HAP-1 (cell line): ENCODE measurements around the gene SPTBN4.
"Not testable (repeated sequence)": the region's sequence is repeated elsewhere in the genome, so short reads cannot be mapped to it uniquely, and the experiment has no call there.

ENCODE experiments used
- DNase-seq, 2 experiments: peaks; one replicate each; pipeline ENCODE4 v3.0.0-alpha.2; 2016 to 2020; ENCODE audit warnings: low spot score in 2 of 2
- H3K27me3 ChIP-seq: fragments of 250-450 bp; sonication (Bioruptor Pico); 2 replicates; pipeline ENCODE4 v1.5.1; 2020; ENCODE audit warnings: low read depth, mild to moderate bottlenecking, moderate library complexity
- H3K36me3 ChIP-seq: fragments of 250-450 bp; sonication (Bioruptor Pico); replicated peaks from 2 replicates; pipeline ENCODE4 v1.5.1; 2020; ENCODE audit warnings: mild to moderate bottlenecking
- H3K4me1 ChIP-seq: fragments of 250-450 bp; sonication (Bioruptor Pico); 2 replicates; pipeline ENCODE4 v1.5.1; 2020; ENCODE audit warnings: mild to moderate bottlenecking
- H3K4me3 ChIP-seq: fragments of 250-450 bp; sonication (Bioruptor Pico); 2 replicates; pipeline ENCODE4 v1.5.1; 2020; ENCODE audit warnings: mild to moderate bottlenecking, moderate library complexity
- H3K9me3 ChIP-seq: fragments of 250-450 bp; sonication (Bioruptor Pico); 2 replicates; pipeline ENCODE4 v1.5.1; 2020; ENCODE audit warnings: mild to moderate bottlenecking, moderate library complexity
- in situ Hi-C: fragments of 300-500 bp; cut with MboI; formaldehyde crosslinking; loops from 3 replicates; pipeline ENCODE4 v1.14.3; 2020; ENCODE audit warnings: low sequenced_read_pairs, inconsistent platforms, mixed read lengths

The SPTBN4 gene

DNA sequence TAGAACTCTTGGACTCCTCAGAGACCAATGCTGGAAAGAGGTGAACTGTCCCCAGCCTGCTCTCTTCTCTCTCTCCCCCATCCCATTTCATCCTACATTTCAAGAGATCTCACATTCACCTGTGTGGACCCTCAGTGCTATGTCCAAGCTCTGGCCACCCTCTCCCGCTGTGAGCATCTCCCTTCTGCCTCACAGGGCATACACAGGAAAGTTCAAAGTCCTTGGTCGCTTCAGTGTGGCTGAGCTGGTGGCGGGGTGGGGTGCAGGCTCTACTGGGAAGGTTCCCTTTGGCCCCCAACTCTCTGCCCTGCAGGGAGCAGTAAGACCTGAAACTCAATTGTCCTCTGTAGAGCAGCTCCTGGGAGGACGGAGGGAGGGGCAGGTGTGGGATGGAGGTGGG lies 27.0 kb downstream of the SPTBN4 start:
- Histone ChIP-seq H3K9me3 (no peaks in the 10 kb centered on the region), H3K4me1 (no peaks in the 10 kb centered on the region), H3K27me3 (peaks cover 2% of the 10 kb centered on the region; the same call in 1 of the 2 replicates), H3K4me3 (no peak overlapping the region), H3K36me3 (no peaks in the 10 kb centered on the region)
- no peak for DNase-seq
- in situ Hi-C loops: no loop called here

DNA sequence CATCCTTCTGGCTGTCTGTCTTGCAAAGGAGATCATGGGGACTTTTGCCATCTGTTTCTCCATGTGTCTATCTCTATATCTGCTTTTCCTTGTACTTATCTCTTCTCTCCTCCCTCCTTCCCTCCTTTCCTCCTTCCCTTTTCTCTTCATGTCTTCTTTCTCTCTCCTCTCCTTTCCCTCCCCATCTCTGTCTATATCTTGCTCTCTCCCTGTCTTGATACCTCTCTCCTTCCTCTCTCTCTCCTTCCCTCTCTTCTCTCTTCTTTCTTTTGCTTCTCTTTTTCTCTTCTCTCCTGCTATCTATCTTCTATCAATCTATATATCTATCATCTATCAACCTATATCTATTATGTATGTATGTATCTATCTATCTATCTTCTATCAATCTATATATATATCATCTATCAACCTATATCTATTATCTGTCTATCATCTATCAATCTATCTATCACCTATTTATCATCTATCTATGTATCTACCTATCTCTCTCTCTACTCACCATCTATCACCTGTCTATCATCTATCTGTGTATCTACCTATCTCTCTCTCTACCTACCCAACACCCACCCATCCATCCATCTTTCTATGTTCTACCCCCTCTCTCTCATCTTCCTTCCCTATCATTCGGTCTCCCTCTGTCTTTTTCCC lies 27.5 kb downstream of the SPTBN4 start:
- H3K9me3 ChIP-seq: no peaks in the 10 kb centered on the region
- DNase-seq: no peak
- in situ Hi-C loops: no loop called here
- H3K4me3 ChIP-seq: no peak overlapping the region
- H3K36me3 ChIP-seq: no peaks in the 10 kb centered on the region
- H3K4me1 ChIP-seq: no peaks in the 10 kb centered on the region
- H3K27me3 ChIP-seq: peaks cover 2% of the 10 kb centered on the region; the same call in 1 of the 2 replicates

DNA sequence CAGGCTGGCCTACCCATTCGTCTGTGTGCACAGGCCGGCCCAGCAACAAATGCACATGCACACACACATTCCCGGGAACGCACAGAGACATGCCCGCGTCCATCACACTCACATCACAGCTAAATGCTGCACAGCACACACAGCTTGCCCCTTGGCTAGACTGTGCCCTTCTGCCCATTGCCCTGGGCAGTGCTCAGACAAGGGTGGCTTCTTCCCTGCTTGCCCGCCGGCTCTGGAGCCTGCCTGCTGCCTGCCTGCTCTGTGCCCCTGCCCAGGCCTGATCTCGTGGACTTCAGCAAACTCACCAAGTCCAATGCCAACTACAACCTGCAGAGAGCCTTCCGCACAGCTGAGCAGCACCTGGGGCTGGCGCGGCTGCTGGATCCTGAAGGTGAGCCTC lies 30.4 kb downstream of the SPTBN4 start:
- Histone ChIP-seq H3K27me3 (peaks cover 2% of the 10 kb centered on the region; the same call in 1 of the 2 replicates), H3K4me1 (no peaks in the 10 kb centered on the region), H3K36me3 (no peaks in the 10 kb centered on the region), H3K9me3 (no peaks in the 10 kb centered on the region), H3K4me3 (no peak overlapping the region)
- in situ Hi-C loops: no loop called here
- DNase-seq: no peak

DNA sequence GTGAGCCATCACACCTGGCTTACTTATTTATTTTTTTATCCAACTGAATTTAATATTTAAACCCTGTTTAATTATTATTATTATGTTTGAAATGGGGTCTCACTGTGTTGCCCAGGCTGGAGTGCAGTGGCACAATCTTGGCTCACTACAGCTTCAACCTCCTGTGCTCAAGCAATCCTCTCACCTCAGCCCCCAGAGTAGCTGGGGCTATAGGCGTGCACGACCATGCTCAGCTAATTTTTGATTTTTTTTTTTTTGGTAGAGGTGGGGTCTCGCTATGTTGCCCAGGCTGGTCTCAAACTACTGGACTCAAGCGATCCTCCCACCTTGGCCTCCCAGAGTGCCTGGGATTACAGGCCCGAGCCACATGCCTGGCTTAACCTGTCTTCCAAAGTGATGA lies 32.5 kb downstream of the SPTBN4 start:
- no peaks in the 10 kb centered on the region for H3K4me1 ChIP-seq
- no peak overlapping the region for H3K4me3 ChIP-seq
- in situ Hi-C loops: no loop called here
- peaks cover 2% of the 10 kb centered on the region; the same call in 1 of the 2 replicates for H3K27me3 ChIP-seq
- no peak for DNase-seq
- no peaks in the 10 kb centered on the region for H3K9me3 ChIP-seq
- H3K36me3 ChIP-seq: no peaks in the 10 kb centered on the region

DNA sequence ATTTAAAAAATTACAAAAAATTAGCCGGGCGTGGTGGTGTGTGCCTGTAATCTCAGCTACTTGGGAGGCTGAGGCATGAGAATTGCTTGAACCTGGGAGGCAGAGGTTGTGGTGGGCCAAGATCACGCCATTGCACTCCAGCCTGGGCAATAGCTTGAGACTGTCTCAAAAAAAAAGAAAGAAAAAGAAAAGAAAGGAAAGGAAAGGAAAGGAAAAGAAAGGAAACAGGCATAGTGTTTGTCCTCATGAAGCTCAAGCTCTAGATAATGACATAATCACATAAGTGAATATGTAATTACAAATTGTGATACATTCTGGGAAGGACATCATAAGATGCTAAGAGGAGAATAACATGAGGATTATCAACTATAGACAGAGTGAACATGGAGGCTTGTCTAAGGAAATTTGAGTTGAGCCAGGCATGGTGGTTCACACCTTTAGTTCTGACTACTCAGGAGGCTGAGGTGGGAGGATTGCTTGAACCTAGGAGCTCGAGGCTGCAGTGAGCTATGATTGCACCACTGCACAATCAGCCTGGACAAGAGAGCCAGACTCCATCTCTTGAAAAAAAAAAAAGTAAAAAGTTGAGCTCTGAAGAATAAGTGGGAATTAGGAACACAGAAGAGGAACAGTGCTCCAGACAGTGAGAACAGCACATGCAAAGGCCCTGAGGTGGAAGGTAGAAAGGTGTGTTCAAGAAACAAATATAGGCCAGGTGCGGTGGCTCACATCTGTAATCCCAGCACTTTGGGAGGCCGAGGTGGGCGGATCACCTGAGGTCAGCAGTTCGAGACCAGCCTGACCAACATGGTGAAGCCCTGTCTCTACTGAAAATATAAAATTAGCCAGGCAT lies 34.1 kb downstream of the SPTBN4 start:
- H3K4me3 ChIP-seq, DNase-seq, H3K36me3 ChIP-seq, H3K27me3 ChIP-seq, H3K9me3 ChIP-seq, in situ Hi-C loops, H3K4me1 ChIP-seq: not testable (repeated sequence)

DNA sequence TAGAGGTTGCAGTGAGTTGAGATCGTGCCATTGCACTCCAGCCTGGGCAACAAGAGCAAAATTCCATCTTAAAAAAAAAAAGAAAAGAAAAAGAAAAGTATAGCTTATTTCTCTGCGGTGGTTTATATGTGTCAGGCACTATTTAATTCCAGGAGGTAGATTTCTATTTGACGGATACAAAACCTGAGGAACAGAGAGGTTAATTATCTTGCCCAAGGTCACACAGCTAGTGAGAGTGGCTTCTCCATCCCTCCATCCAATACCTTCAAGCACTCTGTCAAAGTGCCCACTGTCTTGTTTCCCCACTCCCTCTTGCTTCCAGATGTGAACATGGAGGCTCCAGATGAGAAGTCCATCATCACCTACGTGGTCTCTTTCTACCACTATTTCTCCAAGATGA lies 34.8 kb downstream of the SPTBN4 start:
- no peaks in the 10 kb centered on the region for H3K36me3 ChIP-seq

DNA sequence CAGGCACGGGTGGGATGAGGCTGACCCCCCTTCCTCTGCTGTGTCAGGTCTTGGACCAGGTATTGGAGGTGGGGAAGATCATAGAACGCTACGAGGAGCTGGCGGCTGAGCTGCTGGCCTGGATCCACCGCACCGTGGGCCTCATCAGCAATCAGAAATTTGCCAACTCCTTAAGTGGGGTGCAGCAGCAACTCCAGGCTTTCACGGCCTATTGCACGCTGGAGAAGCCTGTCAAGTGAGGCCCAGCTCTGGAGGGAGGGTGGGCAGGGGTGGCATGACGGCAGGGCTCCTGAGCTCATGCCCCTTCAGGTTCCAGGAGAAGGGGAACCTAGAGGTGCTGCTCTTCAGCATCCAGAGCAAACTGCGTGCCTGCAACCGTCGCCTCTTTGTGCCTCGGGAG lies 35.3 kb downstream of the SPTBN4 start:
- Histone ChIP-seq H3K9me3 (no peaks in the 10 kb centered on the region), H3K4me1 (no peaks in the 10 kb centered on the region), H3K36me3 (no peaks in the 10 kb centered on the region), H3K27me3 (peaks cover 10% of the 10 kb centered on the region), H3K4me3 (no peak overlapping the region)
- DNase-seq: no peak
- in situ Hi-C loops: no loop called here

More for the DNA sequence above, 34.8 kb downstream of the SPTBN4 start:
- H3K9me3 ChIP-seq: no peaks in the 10 kb centered on the region
- peaks cover 10% of the 10 kb centered on the region for H3K27me3 ChIP-seq
- H3K4me3 ChIP-seq: no peak overlapping the region
- in situ Hi-C loops: no loop called here
- DNase-seq: no peak
- no peaks in the 10 kb centered on the region for H3K4me1 ChIP-seq

DNA sequence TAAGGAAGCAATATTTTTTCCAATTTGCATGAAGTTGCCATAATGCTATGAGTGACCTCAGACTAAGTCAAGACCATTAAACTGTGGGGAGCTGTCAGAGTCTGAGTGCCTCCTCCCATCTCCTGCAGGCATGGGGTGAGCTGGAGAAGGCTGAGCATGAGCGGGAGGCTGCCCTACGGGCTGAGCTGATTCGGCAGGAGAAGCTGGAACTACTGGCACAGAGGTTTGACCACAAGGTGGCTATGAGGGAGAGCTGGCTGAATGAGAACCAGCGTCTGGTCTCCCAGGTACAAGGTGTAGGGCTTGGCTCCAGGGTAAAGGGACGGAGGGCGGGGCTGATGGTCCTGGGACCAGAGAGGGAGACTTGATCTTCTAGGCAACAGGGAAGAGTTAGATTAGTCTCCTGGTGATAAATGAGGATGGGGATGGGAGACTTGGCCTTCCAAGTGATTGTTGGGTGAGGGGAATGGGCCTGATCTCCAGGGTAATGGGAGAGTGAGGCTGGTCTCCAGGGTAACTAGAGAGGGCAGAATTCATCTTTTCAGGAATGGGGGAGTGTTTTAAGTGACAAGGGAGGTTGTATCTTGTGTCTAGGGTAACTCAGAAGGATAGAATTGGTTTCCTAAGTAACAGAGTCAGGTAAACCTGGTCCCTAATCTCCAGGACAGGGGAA lies 36.0 kb downstream of the SPTBN4 start:
- Histone ChIP-seq H3K9me3 (no peaks in the 10 kb centered on the region), H3K4me1 (no peaks in the 10 kb centered on the region), H3K36me3 (no peaks in the 10 kb centered on the region), H3K27me3 (peaks cover 10% of the 10 kb centered on the region), H3K4me3 (no peak overlapping the region)
- in situ Hi-C loops: no loop called here
- no peak for DNase-seq

DNA sequence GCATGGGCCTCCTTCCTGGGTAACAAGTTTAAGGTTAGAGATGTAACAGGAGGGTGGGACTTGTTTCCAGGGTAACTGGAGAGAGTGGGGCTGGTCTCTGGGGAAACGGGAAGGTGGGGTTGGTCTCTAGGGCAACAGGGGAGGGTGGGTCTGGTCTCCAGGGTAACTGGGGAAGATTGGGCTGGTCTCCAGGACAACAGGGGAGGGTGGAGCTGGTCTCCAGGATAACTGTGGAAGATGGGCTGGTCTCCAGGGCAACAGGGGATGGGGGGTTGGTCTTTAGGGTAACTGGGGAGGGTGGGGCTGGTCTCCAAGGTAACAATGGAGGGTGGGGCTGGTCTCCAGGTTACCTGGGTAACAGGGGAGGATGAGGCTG lies 36.5 kb downstream of the SPTBN4 start:
- DNase-seq: peak in 1 of 2 experiments; percentile 49
- Histone ChIP-seq H3K9me3 (no peaks in the 10 kb centered on the region), H3K27me3 (peaks cover 10% of the 10 kb centered on the region), H3K36me3 (no peaks in the 10 kb centered on the region), H3K4me1 (no peaks in the 10 kb centered on the region), H3K4me3 (no peak overlapping the region)
- in situ Hi-C loops: no loop called here

DNA sequence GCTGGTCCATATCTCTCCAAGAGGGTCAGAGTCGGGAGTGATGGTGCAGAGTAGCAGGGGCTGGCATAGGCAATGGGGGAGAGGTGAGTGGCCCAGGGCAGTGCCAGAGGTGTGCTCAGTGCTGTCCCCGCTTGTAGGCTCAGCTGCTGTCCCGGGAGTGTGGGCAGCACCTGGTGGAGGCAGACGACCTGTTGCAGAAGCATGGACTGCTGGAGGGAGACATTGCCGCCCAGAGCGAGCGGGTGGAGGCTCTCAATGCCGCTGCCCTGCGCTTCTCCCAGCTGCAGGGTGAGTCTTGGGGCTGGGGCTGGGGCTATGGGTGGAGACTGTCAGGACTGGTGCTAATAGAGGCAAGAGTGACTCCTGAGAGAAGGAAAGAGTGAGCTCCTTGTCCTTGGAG lies 39.3 kb downstream of the SPTBN4 start:
- DNase-seq: no peak
- Histone ChIP-seq H3K9me3 (no peaks in the 10 kb centered on the region), H3K4me3 (no peak overlapping the region), H3K4me1 (no peaks in the 10 kb centered on the region), H3K27me3 (peaks cover 23% of the 10 kb centered on the region), H3K36me3 (no peaks in the 10 kb centered on the region)
- in situ Hi-C loops: no loop called here

DNA sequence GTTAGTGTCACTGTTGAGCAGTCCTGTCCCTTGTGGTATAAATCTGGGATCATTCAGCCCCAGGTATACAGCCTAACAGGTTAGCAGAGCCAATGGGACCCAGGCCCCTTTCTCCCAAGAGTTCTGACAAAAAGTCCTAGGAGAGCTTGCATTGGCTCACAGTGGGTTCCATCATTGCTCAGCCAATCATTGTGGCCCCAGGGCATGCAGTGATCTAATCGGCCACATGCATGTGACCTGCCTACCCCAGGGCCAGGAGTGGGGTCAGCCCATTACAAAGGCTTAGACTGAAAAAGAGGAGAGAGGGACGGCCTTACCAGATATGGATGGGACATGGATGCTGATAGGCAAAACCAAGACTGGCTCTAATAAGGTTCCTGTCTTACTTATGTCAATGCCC lies 41.1 kb downstream of the SPTBN4 start:
- no peak for DNase-seq
- no peak overlapping the region for H3K4me3 ChIP-seq
- no peaks in the 10 kb centered on the region for H3K4me1 ChIP-seq
- in situ Hi-C loops: no loop called here
- no peaks in the 10 kb centered on the region for H3K36me3 ChIP-seq
- peaks cover 41% of the 10 kb centered on the region for H3K27me3 ChIP-seq
- H3K9me3 ChIP-seq: no peaks in the 10 kb centered on the region

DNA sequence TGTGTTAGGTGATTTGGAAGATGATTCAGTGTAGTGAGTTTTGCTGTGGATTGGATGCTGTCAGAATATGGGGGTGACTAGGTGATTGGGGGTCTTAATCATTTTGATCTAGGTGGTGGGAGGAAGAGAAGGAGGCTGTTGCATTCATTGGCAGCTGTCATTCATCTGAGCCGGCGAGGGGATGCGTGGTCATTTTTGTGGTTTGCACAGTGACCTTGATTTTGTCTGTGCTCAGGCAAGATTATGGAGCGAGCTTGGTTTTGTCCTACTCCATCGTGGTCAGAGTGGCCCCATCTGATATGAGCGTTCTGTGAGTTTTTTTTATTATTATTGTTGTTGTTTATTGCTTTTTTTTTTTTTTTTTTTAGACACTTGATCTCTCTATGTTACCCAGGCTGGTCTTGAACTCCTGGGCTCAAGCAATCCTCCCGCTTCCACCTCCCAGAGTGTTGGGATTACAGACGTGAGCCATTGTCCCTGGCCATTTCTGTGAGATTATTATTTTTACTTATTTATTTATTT lies 42.0 kb downstream of the SPTBN4 start:
- H3K9me3 ChIP-seq: no peaks in the 10 kb centered on the region
- in situ Hi-C loops: no loop called here
- H3K36me3 ChIP-seq: no peaks in the 10 kb centered on the region
- H3K4me1 ChIP-seq: no peaks in the 10 kb centered on the region
- H3K4me3 ChIP-seq: no peak overlapping the region
- DNase-seq: no peak
- peaks cover 50% of the 10 kb centered on the region for H3K27me3 ChIP-seq

DNA sequence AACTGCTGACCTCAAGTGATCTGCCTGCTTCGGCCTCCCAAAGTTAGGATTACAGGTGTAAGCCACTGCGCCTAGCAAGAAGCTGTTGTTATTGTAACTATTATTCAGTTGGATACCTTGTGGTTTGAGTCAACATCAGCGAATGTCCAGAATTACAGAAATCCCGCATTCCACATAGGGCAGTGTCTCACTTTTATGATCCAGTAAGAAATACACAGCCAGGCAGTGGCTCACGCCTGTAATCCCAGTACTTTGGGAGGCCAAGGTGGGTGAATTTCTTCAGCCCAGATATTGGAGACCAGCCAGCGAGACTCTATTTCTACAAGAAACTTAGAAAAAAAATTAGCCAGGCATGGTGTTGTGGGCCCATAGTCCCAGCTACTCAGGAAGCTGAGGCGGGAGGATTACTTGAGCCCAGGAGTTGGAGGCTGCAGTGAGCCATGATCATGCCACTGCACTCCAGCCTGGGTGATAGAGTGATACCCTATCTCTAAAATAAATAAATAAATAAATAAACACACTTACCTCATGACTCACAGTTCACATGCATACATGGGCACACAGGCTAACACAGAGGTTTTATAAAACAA lies 43.8 kb downstream of the SPTBN4 start:
- H3K27me3 ChIP-seq: peaks cover 54% of the 10 kb centered on the region
- no peaks in the 10 kb centered on the region for H3K9me3 ChIP-seq
- no peak for DNase-seq
- H3K36me3 ChIP-seq: no peaks in the 10 kb centered on the region
- no peaks in the 10 kb centered on the region for H3K4me1 ChIP-seq
- H3K4me3 ChIP-seq: no peak overlapping the region
- in situ Hi-C loops: no loop called here
